Inflammatory macrophage (primary cell): ENCODE results near the gene NR1D1.

Experiments
- DNase-seq, 2 donors: peaks; one replicate each; pipeline ENCODE4 v3.0.0-alpha.2; 2020 to 2022

The NR1D1 gene

DNA sequence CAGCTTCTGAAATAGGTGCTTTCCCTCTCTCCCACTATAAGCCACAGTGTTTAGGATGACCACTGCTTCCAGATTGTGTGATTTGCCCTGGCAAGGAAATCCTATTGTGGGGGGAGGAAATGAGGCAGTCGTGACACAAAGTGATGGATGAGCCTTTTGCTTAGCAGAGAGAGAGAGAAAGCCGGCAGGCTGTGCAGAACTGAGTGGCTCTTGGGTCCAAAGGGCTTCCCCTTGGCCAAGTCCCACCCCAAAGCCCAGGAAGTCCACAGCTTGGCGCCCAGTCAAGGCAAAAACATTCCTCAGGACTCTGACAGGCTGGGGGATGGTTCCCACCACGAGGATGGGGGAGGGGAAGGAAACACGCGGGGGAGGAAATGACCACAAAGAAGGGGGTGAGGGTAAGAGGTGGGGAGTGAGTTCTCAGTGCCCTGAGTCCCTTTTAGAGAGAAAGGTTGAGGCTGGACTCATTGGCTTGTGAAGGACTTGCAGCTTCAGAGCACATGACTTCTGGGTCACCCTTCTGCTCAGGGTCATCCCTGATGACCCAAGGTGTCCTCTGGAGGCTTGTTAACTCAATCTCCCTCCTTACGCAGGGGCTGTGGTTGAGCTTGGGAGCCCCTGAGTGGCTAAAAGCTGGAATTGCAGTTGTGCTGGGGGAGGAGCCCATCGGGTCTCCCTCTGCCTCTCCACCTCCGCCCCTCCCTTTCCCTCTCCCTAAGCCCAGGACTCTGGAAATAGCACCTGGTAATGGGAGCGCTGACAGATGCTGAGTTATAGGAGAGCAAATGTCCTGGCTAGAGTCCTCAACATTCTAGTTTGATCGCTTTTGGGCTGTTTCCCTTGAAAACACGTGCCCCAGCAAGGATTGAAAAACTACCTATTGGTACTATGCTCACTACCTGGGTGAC, 11.1 kb upstream of the NR1D1 start:
- DNase-seq, result peak; percentile 88 to 89

DNA sequence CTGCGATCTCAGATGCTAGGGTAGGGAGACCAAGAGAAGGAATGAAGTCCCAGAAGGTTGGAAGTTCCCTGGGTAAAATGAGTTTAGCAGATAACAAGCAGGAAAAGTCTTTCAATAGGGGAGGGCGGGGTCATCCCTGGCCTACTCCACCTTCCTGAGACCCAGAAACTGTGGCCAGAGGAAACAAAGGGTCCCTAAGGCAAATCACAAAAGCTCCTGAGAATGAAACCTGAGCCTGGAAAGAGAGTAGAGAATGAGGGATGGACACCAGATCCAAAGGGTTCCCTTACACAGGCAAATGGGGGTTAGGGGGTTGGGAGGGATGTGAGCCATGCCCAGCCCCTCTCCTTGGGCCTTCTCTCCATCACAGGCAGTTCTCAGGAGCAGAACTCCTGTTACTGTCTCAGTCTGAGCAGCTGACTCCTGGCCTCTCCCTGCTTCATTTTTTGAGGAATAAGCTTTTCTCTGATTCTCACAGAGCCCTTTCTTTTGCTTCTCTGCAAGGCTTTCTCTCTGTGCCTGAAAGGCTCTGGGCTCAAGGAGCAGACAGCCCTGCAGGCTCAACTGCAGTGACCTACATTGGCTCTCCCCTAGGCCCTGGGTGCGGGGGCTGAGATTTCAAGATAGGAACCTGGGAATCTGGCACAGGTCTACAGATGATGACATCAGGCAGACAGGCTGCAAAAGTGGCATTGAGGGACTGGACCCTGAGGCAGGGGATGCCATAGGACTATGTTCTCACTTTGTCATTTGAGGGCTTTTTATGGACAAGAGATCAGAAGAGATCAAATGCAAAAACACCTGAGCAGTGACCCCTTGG, 9.8 kb upstream of the NR1D1 start:
- DNase-seq, result no peak

DNA sequence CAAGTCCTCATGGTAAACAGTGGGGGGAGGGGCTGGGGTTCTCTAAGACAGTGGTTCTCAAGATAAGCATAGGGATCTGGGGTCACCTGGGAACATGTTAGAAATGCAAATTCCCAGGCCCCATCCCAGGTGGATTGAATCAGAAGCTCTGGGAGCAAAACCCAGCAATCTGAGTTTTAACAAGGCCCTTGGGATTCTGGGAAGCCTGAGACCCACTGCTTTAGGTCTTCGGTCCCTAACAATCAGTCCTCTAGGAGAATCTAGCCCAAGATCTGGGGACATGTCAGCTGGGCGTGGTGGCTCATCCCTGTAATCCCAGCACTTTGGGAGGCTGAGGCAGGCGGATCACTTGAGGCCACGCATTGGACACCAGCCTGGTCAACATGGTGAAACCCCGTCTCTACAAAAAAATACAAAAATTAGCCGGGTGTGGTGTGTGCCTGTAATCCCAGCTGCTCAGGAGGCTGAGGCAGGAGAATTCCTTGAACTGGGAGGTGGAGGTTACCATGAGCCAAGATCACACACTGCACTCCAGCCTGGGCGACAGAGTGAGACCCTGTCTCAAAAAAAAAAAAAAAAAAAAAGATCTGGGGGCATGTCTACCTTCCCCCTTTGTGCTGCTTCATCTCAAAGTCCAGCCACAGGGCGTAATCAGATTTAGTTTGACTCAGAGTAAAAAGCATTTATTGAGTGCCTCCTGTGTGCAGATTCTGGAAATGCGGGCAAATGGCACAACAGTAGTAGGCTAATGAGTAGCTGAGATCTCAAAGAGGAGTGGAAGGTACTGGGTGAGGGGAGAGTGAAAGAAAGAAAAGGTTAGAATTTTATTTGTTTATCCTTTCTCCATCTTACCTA, 8.8 kb upstream of the NR1D1 start:
- DNase-seq, result peak in 1 of 2 donors; percentile 24

DNA sequence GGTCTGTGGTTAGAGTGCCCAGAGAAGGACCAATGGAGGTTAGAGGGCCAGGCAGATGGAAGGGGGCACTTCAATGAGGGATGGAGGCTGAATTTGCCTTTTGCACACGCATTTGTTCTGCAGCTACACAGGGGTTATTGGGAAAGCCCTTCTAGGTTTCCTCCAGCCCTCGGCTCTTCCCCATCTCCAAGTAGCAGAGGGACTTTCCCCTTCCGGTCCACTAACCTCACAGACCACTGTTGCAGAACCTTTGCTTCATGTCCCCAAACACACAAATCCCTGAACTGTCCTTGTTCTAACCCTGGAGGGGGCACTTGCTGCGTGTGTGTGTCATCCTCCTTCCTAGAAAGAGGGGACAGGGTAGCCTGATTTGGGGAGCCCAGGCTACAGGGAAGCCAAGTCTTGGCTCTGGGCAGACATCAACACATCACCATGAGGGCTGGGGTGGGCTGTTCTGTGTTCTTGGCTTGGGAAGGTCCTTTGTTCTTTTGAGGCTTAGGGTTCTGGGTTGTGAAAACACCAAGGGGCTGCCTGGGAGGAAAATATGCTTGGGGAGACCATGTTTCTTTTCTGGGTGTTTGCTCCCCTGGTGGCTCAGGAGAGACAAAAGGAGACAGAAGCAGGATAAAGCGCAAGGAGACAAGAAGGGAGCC, 7.3 kb upstream of the NR1D1 start:
- DNase-seq, result peak; percentile 53 to 66

DNA sequence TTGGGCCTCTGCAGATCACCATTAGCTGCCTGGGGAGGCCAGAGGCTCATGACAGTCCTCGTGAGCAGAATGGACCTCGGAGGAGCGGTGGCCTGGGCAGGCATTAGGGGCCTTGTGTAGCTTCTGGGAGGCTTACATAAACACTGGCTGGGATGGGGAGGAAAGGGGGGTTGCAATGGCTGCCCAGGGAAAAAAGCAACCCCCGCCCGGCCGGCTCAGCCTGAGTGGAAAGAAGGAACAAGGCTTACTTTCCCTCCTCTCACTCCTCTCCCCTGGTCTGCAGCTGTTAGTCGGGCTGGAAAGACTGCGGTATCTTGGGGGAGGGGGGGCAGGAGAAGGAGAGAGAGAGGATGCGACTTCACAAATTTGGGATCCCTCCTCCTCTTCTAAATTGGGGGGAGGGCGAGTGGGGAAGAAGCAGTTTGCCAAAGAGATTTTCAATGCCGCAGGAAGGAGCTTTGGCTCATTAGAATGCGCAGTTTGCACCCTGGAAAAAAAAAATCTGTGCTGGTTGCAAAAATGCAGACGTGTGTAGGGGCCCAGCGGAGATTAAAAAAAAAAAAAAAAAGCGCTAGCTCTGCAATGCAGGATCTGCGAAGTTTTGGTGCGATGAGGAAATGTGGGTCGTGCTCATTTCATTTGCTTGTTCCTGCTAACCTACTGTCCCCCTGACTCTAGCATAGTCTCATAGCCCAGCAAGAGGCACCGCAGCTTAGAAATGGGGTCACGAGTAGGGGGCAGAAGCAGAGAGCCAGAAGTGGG, 6.6 kb upstream of the NR1D1 start:
- DNase-seq, result peak; percentile 31 to 38

DNA sequence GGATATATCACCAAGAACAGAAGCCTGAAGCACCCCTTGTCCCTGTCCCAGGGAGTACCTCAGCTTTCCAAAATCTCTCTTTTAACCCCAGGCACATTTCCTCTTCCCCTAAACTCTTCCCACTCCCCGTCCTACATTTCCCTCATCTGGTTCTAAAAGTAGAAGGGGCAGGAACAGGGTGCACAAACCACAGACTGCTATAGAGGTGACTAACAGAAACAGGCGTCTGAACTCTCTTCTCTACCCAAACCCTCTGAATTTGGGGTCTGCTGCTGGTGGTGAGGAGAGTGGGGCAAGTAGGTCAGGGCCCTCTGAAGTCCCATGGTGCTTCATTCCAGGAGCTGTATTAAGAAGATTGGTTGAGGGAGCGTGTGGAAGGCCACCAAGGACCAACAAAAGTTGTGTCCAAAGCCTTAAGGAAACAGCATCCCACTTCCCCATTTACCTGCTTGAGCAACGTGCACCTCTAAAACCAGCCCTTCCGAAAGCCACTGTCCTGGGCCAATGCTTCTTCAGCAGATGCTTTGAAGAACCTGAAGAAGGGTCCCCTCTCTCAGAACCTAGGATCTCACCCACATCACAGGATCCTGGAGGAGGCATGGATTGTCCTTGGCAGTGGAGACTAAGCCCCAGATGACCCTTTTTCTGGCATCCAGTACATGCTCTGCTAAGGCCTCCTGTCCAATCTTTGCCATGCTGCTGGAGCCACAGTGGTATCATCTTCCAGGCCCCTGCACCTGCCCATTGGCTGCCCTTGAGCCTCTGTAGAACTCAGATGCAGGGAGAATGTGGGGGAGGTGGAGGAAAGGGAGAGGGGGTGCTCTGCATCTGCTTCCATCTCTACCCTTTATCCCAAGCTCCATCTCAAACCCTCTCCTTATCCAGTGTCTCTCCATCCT, 5.7 kb upstream of the NR1D1 start:
- DNase-seq, result peak in 1 of 2 donors; percentile 30

DNA sequence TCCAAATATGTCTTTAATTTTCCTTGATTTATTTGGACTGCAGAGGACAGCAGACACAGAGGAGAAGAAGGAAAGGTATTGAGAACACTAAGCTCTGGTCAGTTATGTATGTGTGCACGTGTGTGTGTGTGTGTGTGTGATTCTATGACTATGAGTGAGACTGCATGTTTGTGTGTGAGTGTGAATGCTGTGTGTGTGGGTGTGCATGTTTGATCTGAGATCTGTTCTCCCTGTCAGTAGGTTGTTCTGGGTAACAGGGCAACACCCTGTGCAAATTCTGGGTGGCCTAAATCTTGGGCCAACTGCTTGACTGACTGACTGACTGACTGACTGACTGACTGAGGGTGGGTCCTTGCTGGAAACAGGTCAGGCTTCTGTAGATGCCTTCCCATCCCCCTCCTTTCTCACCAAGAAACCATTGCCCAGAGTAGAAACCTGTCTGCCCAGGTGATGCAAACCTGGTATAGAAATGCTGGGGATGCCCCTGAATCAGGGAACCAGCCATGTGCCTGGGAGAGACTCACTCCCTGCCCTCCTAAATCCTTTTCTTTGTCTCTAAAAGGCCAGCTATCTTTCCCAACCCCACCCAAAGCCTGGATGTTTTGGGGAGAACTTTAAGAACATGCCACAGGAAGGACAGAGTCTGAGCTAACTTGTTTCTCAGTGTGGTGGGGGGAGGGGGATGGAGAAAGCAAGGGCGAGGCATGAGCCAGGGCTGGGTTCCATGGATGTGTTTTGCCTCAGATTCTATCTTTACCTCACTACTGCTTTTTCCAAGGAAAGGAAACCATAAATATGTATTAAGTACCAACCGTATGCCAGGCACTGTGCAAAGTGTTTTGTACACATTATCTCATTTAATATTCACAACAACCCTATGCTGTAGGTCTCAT, 4.5 kb upstream of the NR1D1 start:
- no peak for DNase-seq

DNA sequence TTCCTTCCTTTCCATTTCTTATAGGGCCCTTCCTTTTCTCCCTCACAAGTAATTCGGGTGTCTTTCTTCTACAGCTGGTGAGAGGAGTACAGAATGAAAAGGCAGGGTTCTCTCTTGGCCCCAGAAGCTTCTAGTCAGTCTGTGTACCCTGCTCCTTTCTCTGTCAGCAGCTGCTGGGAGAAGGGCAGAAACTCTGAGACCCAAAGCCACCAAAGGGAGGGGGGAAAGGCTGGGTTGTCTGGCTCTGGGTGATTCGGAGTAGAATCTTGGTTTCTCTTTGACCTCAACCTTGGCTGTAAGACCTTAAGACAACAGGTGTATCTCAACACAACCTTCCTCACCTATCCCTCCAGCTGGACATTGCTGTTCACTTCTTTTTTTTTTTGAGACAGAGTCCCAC, 3.3 kb upstream of the NR1D1 start:
- no peak for DNase-seq

DNA sequence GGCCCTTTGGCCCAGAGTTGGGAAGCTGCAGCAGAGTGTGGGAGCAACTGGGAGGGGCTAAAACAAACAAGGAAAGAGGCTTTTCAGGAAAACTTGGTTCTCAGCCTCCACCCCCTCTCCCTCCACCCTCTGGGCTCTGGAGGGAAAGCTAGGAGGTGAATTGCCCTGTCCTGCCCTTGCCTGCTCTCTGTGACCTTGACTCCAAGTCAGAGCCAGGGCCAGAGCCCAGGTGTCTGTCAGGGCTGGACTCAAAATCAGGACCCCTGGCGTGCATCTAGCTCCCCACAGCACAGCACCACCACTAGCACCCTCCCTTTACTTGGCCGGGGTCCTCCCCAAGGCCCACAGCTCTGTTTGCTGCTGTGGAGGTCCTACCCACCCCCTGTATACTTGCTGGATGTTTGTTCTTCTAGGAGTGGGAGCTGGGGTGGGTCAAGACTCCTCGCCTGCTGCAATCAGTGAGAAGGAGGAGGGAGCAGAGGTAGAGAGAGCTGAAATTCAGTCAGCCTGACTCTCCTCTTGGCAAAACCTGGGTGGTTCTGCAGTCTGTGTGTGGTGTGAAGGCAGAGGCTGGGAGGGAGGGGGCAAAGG, 2.8 kb upstream of the NR1D1 start:
- DNase-seq, result no peak

DNA sequence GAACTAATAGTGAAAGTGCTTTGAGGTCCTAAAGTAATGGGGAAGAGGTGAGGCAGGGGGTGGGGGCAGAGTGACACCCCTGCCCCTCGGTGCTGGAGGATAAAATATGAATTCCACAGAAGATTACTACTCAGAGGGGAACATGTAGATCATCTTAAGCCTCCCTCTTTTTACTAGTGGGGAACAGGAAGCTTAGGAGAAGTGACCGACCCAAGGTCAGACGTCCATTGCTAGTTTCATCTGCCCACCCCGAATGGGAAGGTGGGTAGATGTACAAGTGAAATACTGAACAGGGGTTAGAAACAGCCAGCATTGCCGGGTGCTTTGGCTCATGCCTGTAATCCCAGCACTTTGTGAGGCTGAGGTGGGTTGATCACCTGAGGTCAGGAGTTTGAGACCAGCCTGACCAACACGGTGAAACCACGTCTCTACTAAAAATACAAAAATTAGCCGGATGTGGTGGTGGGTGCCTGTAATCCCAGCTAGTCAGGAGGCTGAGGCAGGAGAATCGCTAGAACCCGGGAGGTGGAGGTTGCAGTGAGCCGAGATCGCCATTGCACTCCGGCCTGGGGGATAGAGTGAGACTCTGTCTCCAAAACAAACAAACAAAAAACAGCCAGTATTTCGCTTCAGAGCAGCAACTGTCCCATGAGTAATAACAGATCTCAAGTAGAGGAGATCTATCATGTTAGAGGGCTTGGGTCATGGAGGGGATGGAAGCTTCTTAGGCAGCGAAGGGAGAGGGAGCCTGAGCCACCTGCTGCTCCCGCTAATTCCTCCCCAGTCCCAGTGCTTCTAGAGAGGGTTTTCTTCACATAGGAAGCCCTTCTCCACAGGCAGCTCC, 1.2 kb upstream of the NR1D1 start:
- no peak for DNase-seq

DNA sequence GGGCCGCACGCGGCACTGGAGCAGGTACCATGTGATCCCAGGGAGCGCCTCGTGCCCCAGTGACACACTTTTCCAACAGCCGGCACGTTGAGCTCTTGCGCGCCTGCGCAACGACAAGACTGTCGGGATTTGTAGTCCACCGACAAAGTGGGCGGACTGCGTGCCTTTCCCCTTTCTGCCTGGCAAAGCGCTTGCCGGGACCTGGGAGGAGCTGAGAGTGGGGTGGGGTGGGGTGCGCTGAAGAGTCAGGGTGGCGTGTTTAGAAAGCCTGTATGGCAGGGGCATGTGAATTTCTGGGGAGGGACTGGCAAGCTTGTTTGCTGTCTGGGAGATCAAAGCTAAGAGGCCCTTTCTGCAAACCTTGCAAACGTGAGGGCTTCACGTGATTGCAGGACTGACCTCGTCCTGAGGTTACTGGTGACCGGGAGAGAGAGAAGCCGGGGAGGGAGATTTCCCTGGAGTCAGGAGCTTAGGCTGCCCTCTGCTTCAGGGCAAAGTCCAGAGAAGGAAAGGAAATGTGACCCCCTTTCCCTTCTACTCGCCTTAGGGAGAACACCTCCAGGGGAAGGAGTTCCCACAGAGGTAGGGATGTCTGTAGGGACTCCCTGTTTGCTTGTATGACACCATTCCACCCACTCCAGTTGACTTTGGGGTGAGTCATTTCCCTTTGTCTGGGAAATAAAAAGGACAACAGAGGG, 429 bp upstream of the NR1D1 start:
- peak; percentile 94 to 95 for DNase-seq

DNA sequence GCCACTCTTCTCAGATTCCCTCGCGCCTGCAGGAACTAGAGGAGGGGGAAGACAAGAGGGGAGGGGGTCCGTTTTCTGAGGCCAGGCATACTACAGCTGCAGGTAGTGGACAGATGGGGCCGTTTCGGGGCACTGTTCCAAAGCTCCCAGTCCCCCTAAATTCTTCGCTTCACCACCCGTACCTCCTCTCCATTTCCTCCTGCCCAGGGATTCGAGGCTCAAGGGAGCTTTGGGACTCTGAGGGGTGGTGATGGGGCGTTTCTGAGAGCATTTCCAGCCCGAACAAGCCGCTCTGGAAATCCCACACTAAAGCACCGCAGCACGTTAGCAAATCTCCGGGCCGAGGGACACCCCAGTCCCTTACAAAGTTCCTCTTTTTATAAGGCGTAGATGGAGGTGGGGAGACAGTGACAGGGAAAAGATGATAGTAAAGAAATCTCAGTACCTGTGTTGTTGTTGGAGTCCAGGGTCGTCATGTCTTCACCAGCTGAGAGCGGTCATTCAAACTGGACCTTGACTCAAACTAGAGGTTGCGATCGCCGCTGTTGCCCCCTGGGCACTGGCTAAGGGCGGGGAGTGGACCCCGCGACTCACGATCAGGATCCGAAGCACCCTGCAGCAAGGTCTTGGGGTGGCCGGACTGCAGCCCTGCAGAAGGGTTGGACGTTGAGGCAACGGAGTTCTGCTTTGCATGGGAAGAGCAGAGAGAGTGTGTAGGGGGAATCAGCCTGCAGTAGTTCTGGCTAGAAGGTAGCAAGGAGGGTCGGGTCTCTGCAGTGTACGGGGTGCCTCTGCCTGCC, 570 bp downstream of the NR1D1 start:
- peak; percentile 46 to 47 for DNase-seq

DNA sequence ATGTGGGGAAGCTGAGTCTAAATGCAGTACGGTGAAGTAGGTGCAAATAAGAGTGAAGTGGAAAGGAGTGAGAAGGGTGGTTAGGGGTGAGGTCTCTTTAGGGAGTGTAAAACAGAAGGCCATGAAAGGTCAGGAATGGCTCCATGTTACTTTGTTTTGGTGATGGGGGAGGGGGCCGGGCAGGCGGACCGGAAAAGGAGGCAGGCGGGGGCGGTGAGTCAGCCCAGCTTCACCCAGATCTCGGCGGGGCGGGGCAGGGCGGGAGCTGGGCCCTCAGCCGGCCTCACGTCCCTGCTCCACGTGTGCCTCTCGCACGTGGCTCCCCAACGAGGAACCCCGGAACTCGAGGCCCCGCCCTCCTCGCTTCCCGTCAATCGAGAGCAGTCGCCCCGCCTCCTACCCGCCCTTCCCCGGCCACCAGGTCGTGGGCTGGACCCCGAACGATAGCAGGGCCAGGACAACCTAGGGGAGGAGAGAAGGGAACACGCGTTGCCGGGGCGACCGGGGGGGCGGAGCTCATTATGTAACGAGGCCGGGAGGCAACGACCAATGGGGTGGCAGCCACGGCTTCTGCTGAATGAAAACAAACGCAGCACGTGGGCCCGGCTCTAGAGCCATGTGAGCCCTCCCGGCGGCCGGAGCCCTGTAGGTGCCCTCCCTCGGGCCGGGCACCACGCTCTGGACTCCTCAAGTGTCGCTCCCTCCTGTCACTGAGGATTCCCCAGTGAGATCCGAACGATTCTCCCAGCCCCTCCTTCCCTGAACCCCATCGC, 1.4 kb downstream of the NR1D1 start:
- DNase-seq, result peak; percentile 89 to 97

DNA sequence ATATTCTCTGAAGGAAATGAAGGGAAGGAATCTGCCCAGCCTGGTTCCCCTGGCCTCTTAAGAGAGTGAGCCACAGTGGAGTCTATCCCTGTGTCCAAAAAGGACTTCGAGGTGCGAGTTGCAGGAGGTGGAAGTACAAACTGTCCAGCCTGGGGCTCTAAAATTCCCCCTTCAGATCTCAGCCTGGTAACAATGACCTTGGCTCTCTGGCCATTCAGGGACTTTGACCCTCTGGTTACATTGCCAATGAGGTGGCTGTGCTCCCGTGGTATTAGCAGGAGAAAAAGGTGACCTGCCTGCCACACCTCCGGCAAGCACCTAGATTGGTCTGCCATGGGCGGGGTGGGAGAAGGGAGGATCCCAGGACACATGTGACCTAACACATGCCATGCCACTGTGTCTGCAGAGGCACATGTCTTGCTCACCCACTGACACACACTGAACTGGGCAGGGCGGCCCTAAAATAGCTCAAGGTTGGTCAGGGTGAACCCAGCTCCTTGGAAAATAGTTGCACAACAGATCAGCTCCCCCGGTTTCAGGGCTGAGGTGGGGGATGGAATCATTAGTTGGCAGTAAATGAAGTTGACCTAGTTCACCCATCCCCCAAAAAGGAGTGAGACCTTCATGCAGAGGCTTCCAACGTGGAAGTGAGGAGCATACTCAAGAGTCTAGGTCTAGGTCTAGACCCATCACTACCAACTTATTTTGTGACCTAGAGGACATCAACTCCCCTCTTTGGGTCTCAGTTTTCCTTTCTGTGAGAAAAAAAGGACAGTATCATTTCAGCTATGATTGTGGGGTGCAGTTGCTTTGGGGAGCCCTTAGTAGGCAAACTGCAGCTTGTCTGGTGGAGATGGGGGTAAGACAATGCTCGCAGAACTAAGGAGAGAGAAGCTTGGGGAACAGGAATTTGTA, 2.2 kb downstream of the NR1D1 start:
- DNase-seq, result peak; percentile 34 to 40
